ENCODE results near the gene KRT82.

KRT82 gene

GRCh38 chr12:52383331-52383730 is 22.8 kb downstream of the KRT82 start:
- Histone ChIP-seq H3K36me3 (ENCODE audit: control insufficient read depth in 4 of 4, insufficient read depth in 4 of 4, low read length in 3 of 4) (no peaks in the 10 kb centered on the region), H3K27ac (ENCODE audit: insufficient read depth in 1 of 2, low read depth in 1 of 2, low read length in 2 of 2, poor library complexity in 1 of 2, severe bottlenecking in 2 of 2) (no peak overlapping the region), H3K9me3 (ENCODE audit: control extremely low read depth in 1 of 5, control insufficient read depth in 4 of 5, insufficient read depth in 2 of 5, low read depth in 1 of 5, low read length in 4 of 5) (no peaks in the 10 kb centered on the region), H3K4me3 (ENCODE audit: control insufficient read depth in 1 of 7, extremely low read depth in 1 of 7, insufficient read depth in 4 of 7, low read depth in 2 of 7, low read length in 6 of 7) (no peak overlapping the region), H3K27me3 (replicated peaks in 2 of 5; ENCODE audit: control insufficient read depth in 4 of 5, insufficient read depth in 5 of 5, low read length in 4 of 5) (peaks cover 0 to 20% (median 9%) of the 10 kb centered on the region in 5 experiments), H3K4me1 (ENCODE audit: control extremely low read depth in 1 of 4, control insufficient read depth in 4 of 4, insufficient read depth in 4 of 4, low read length in 3 of 4) (no peaks in the 10 kb centered on the region)
- WGBS (ENCODE audit: insufficient coverage): 97% methylated on average over 3 of the region's 3 CpGs
- ChIA-PET CTCF (interaction anchor here (1.0 to 4.8 kb wide), 6 partner anchors 10 to 497 kb away, joined by 3 to 27 read pairs (median 7); no protein-coding TSS in a partner anchor), POLR2A (interaction anchor here (0.6 kb wide), 1 partner anchor 106 kb away, joined by 3 read pairs; no protein-coding TSS in a partner anchor)
- no peak for DNase-seq

DNA sequence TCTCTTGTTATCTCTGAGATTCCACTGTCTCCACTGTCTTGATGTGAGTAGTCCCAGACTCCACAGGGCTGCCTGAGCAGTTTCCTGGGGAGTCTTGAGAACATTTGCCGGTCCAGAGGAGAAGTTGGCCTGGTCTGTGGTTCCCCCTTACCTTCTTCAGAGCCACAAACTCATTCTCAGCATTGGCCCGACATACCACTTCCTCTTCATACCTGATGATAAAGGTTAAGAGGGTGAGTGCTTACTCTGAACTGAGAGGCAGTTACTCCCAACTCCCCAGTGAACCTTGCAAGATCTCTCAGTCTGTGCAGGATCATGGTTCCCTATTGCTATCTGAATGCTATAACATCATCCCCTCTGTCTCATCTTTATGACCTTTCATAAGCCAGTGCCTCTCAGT is 23.3 kb downstream of the KRT82 start:
- ChIA-PET POLR2A (no interaction called here), CTCF (interaction anchor here (1.0 to 4.8 kb wide), 5 partner anchors 10 to 497 kb away, joined by 3 to 27 read pairs (median 5); no protein-coding TSS in a partner anchor)
- DNase-seq: peak in 2 of 3 donors; percentile 18 to 27
- no peaks in the 10 kb centered on the region for H3K4me1 ChIP-seq (ENCODE audit: control extremely low read depth in 1 of 4, control insufficient read depth in 4 of 4, insufficient read depth in 4 of 4, low read length in 3 of 4)
- no peaks in the 10 kb centered on the region for H3K36me3 ChIP-seq (ENCODE audit: control insufficient read depth in 4 of 4, insufficient read depth in 4 of 4, low read length in 3 of 4)
- 40% methylated on average over 1 of the region's 2 CpGs for WGBS (ENCODE audit: insufficient coverage)
- H3K9me3 ChIP-seq (ENCODE audit: control extremely low read depth in 1 of 5, control insufficient read depth in 4 of 5, insufficient read depth in 2 of 5, low read depth in 1 of 5, low read length in 4 of 5): no peaks in the 10 kb centered on the region
- peaks cover 0 to 20% (median 4%) of the 10 kb centered on the region in 5 experiments for H3K27me3 ChIP-seq (replicated peaks in 2 of 5; ENCODE audit: control insufficient read depth in 4 of 5, insufficient read depth in 5 of 5, low read length in 4 of 5)
- no peak overlapping the region for H3K4me3 ChIP-seq (ENCODE audit: control insufficient read depth in 1 of 7, extremely low read depth in 1 of 7, insufficient read depth in 4 of 7, low read depth in 2 of 7, low read length in 6 of 7)
- no peak overlapping the region for H3K27ac ChIP-seq (ENCODE audit: insufficient read depth in 1 of 2, low read depth in 1 of 2, low read length in 2 of 2, poor library complexity in 1 of 2, severe bottlenecking in 2 of 2)

DNA sequence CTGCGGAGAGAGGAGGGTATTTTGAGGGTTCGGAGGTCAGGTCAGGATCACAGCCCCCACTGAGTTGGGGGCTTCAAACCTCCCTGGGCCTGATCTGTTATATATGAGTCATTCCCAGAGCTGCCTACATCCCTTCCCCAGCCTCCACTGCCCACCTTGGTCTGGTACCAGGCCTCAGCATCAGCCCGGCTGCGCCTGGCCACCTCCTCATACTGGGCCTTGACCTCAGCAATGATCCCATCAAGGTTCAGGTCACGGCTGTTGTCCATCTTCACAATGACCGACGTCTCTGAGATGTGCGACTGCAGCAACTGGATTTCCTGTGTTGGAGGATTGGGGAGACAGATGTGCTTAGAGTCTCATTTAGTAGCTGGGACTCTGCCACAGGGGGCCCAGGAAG is 24.9 kb downstream of the KRT82 start:
- Histone ChIP-seq H3K27me3 (replicated peaks in 2 of 5; ENCODE audit: control insufficient read depth in 4 of 5, insufficient read depth in 5 of 5, low read length in 4 of 5) (peaks cover 0 to 20% (median 0%) of the 10 kb centered on the region in 5 experiments), H3K27ac (ENCODE audit: insufficient read depth in 1 of 2, low read depth in 1 of 2, low read length in 2 of 2, poor library complexity in 1 of 2, severe bottlenecking in 2 of 2) (no peak overlapping the region), H3K36me3 (ENCODE audit: control insufficient read depth in 4 of 4, insufficient read depth in 4 of 4, low read length in 3 of 4) (no peaks in the 10 kb centered on the region), H3K4me3 (ENCODE audit: control insufficient read depth in 1 of 7, extremely low read depth in 1 of 7, insufficient read depth in 4 of 7, low read depth in 2 of 7, low read length in 6 of 7) (no peak overlapping the region), H3K9me3 (ENCODE audit: control extremely low read depth in 1 of 5, control insufficient read depth in 4 of 5, insufficient read depth in 2 of 5, low read depth in 1 of 5, low read length in 4 of 5) (no peaks in the 10 kb centered on the region), H3K4me1 (ENCODE audit: control extremely low read depth in 1 of 4, control insufficient read depth in 4 of 4, insufficient read depth in 4 of 4, low read length in 3 of 4) (no peaks in the 10 kb centered on the region)
- WGBS (ENCODE audit: insufficient coverage): 98% methylated on average over 8 of the region's 8 CpGs
- DNase-seq: no peak
- ChIA-PET CTCF (interaction anchor here (1.0 to 4.8 kb wide), 11 partner anchors 8 to 499 kb away, joined by 3 to 27 read pairs (median 4); no protein-coding TSS in a partner anchor), POLR2A (no interaction called here)

GRCh38 chr12:52380271-52380694 is 25.9 kb downstream of the KRT82 start:
- Histone ChIP-seq H3K4me1 (ENCODE audit: control extremely low read depth in 1 of 4, control insufficient read depth in 4 of 4, insufficient read depth in 4 of 4, low read length in 3 of 4) (no peaks in the 10 kb centered on the region), H3K27me3 (replicated peaks in 2 of 5; ENCODE audit: control insufficient read depth in 4 of 5, insufficient read depth in 5 of 5, low read length in 4 of 5) (peaks cover 0 to 20% (median 0%) of the 10 kb centered on the region in 5 experiments), H3K27ac (ENCODE audit: insufficient read depth in 1 of 2, low read depth in 1 of 2, low read length in 2 of 2, poor library complexity in 1 of 2, severe bottlenecking in 2 of 2) (no peak overlapping the region), H3K36me3 (ENCODE audit: control insufficient read depth in 4 of 4, insufficient read depth in 4 of 4, low read length in 3 of 4) (no peaks in the 10 kb centered on the region), H3K4me3 (ENCODE audit: control insufficient read depth in 1 of 7, extremely low read depth in 1 of 7, insufficient read depth in 4 of 7, low read depth in 2 of 7, low read length in 6 of 7) (no peak overlapping the region), H3K9me3 (ENCODE audit: control extremely low read depth in 1 of 5, control insufficient read depth in 4 of 5, insufficient read depth in 2 of 5, low read depth in 1 of 5, low read length in 4 of 5) (no peaks in the 10 kb centered on the region)
- 52% methylated on average over 15 of the region's 15 CpGs for WGBS (ENCODE audit: insufficient coverage)
- CTCF ChIA-PET: interaction anchor here (0.6 to 4.8 kb wide), 13 partner anchors 7 to 505 kb away, joined by 3 to 27 read pairs (median 5); no protein-coding TSS in a partner anchor
- peak in 2 of 3 donors; percentile 30 to 37 for DNase-seq
- POLR2A ChIA-PET: no interaction called here

- ChIA-PET CTCF (interaction anchor here (0.6 to 2.6 kb wide), 11 partner anchors 9 to 506 kb away, joined by 3 to 8 read pairs (median 5); no protein-coding TSS in a partner anchor), POLR2A (no interaction called here)
- Histone ChIP-seq H3K36me3 (ENCODE audit: control insufficient read depth in 4 of 4, insufficient read depth in 4 of 4, low read length in 3 of 4) (no peaks in the 10 kb centered on the region), H3K4me3 (ENCODE audit: control insufficient read depth in 1 of 7, extremely low read depth in 1 of 7, insufficient read depth in 4 of 7, low read depth in 2 of 7, low read length in 6 of 7) (no peak overlapping the region), H3K9me3 (ENCODE audit: control extremely low read depth in 1 of 5, control insufficient read depth in 4 of 5, insufficient read depth in 2 of 5, low read depth in 1 of 5, low read length in 4 of 5) (no peaks in the 10 kb centered on the region), H3K27ac (ENCODE audit: insufficient read depth in 1 of 2, low read depth in 1 of 2, low read length in 2 of 2, poor library complexity in 1 of 2, severe bottlenecking in 2 of 2) (no peak overlapping the region), H3K27me3 (replicated peaks in 2 of 5; ENCODE audit: control insufficient read depth in 4 of 5, insufficient read depth in 5 of 5, low read length in 4 of 5) (peaks cover 0 to 18% (median 0%) of the 10 kb centered on the region in 5 experiments), H3K4me1 (ENCODE audit: control extremely low read depth in 1 of 4, control insufficient read depth in 4 of 4, insufficient read depth in 4 of 4, low read length in 3 of 4) (no peaks in the 10 kb centered on the region)
- 89% methylated on average over 5 of the region's 6 CpGs for whole genome bisulfite sequencing (ENCODE audit: insufficient coverage)
- DNase-seq: no peak
Observed at GRCh38 chr12:52379536-52379935, 26.6 kb downstream of the KRT82 start.

- H3K27ac ChIP-seq (ENCODE audit: insufficient read depth in 1 of 2, low read depth in 1 of 2, low read length in 2 of 2, poor library complexity in 1 of 2, severe bottlenecking in 2 of 2): no peak overlapping the region
- no peaks in the 10 kb centered on the region for H3K36me3 ChIP-seq (ENCODE audit: control insufficient read depth in 4 of 4, insufficient read depth in 4 of 4, low read length in 3 of 4)
- no peaks in the 10 kb centered on the region for H3K4me1 ChIP-seq (ENCODE audit: control extremely low read depth in 1 of 4, control insufficient read depth in 4 of 4, insufficient read depth in 4 of 4, low read length in 3 of 4)
- DNase-seq: no peak
- CTCF ChIA-PET: interaction anchor here (1.2 to 2.2 kb wide), 6 partner anchors 8 to 507 kb away, joined by 3 to 7 read pairs (median 4); no protein-coding TSS in a partner anchor
- no peak overlapping the region for H3K4me3 ChIP-seq (ENCODE audit: control insufficient read depth in 1 of 7, extremely low read depth in 1 of 7, insufficient read depth in 4 of 7, low read depth in 2 of 7, low read length in 6 of 7)
- POLR2A ChIA-PET: no interaction called here
- H3K27me3 ChIP-seq (replicated peaks in 2 of 5; ENCODE audit: control insufficient read depth in 4 of 5, insufficient read depth in 5 of 5, low read length in 4 of 5): peaks cover 0 to 16% (median 0%) of the 10 kb centered on the region in 5 experiments
- 90% methylated on average over 17 of the region's 19 CpGs for WGBS (ENCODE audit: insufficient coverage)
- no peaks in the 10 kb centered on the region for H3K9me3 ChIP-seq (ENCODE audit: control extremely low read depth in 1 of 5, control insufficient read depth in 4 of 5, insufficient read depth in 2 of 5, low read depth in 1 of 5, low read length in 4 of 5)
Observed at GRCh38 chr12:52378091-52378490, 28.0 kb downstream of the KRT82 start.

DNA sequence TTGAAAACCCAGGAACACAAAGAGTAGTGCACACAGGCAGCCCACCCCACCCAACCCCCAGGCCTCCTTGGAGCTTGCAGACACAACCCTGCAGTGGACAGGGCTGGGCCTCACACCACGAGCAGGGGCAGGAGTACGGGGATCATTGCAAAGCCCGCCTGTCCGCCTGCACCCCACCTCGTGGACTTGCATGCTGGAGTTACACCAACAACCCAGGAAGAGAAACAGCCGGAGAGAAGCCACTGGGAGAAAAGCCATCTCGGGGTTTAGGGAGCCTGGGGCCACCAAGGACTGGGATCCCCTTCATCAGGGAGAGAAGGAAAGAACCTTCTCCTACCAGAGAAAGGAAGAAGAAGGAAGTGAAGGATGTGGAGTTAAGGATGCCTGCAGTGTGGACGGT is 28.9 kb downstream of the KRT82 start:
- Histone ChIP-seq H3K27ac (ENCODE audit: insufficient read depth in 1 of 2, low read depth in 1 of 2, low read length in 2 of 2, poor library complexity in 1 of 2, severe bottlenecking in 2 of 2) (no peak overlapping the region), H3K27me3 (replicated peaks in 2 of 5; ENCODE audit: control insufficient read depth in 4 of 5, insufficient read depth in 5 of 5, low read length in 4 of 5) (peaks cover 0 to 16% (median 0%) of the 10 kb centered on the region in 5 experiments), H3K4me1 (ENCODE audit: control extremely low read depth in 1 of 4, control insufficient read depth in 4 of 4, insufficient read depth in 4 of 4, low read length in 3 of 4) (no peaks in the 10 kb centered on the region), H3K36me3 (ENCODE audit: control insufficient read depth in 4 of 4, insufficient read depth in 4 of 4, low read length in 3 of 4) (no peaks in the 10 kb centered on the region), H3K4me3 (ENCODE audit: control insufficient read depth in 1 of 7, extremely low read depth in 1 of 7, insufficient read depth in 4 of 7, low read depth in 2 of 7, low read length in 6 of 7) (no peak overlapping the region), H3K9me3 (ENCODE audit: control extremely low read depth in 1 of 5, control insufficient read depth in 4 of 5, insufficient read depth in 2 of 5, low read depth in 1 of 5, low read length in 4 of 5) (no peaks in the 10 kb centered on the region)
- ChIA-PET POLR2A (no interaction called here), CTCF (interaction anchor here (0.8 to 2.0 kb wide), 6 partner anchors 9 to 503 kb away, joined by 3 to 7 read pairs (median 3); no protein-coding TSS in a partner anchor)
- 93% methylated on average over 5 of the region's 8 CpGs for WGBS (ENCODE audit: insufficient coverage)
- DNase-seq: no peak

Data from common myeloid progenitor, CD34-positive (primary cell).